HAP-1 (cell line): Measurements from ENCODE around the gene OR13J1.

Source experiments
- DNase-seq, 2 experiments: peaks; one replicate each; pipeline ENCODE4 v3.0.0-alpha.2; 2016 to 2020; ENCODE audit warnings: low spot score in 2 of 2
- H3K27me3 ChIP-seq: fragments of 250-450 bp; sonication (Bioruptor Pico); 2 replicates; pipeline ENCODE4 v1.5.1; 2020; ENCODE audit warnings: low read depth, mild to moderate bottlenecking, moderate library complexity
- H3K36me3 ChIP-seq: fragments of 250-450 bp; sonication (Bioruptor Pico); replicated peaks from 2 replicates; pipeline ENCODE4 v1.5.1; 2020; ENCODE audit warnings: mild to moderate bottlenecking
- H3K4me1 ChIP-seq: fragments of 250-450 bp; sonication (Bioruptor Pico); 2 replicates; pipeline ENCODE4 v1.5.1; 2020; ENCODE audit warnings: mild to moderate bottlenecking
- H3K4me3 ChIP-seq: fragments of 250-450 bp; sonication (Bioruptor Pico); 2 replicates; pipeline ENCODE4 v1.5.1; 2020; ENCODE audit warnings: mild to moderate bottlenecking, moderate library complexity
- H3K9me3 ChIP-seq: fragments of 250-450 bp; sonication (Bioruptor Pico); 2 replicates; pipeline ENCODE4 v1.5.1; 2020; ENCODE audit warnings: mild to moderate bottlenecking, moderate library complexity
- in situ Hi-C: fragments of 300-500 bp; cut with MboI; formaldehyde crosslinking; loops from 3 replicates; pipeline ENCODE4 v1.14.3; 2020; ENCODE audit warnings: low sequenced_read_pairs, inconsistent platforms, mixed read lengths

OR13J1 gene

GRCh38 chr9:35842020-35842745, 28.0 kb downstream of the OR13J1 start:
- no peak for DNase-seq
- Histone ChIP-seq H3K9me3 (no peaks in the 10 kb centered on the region), H3K4me3 (no peak overlapping the region), H3K27me3 (no peaks in the 10 kb centered on the region), H3K36me3 (no peaks in the 10 kb centered on the region), H3K4me1 (peaks cover 5% of the 10 kb centered on the region; the same call in 1 of the 2 replicates)
- in situ Hi-C loops: no loop called here

DNA sequence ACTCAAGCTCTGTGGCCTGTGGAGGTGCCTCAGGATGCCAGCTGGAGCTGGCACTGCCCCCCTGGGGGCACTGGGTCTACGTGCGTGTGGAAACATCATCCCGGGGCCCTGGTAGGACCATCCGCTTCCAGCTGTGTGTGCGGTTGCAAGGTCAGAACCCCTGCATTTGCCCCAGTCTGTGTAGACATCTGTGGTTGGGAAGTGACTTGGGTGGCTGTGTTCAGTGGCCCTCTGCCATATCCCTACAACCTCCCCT, 28.6 kb downstream of the OR13J1 start:
- Histone ChIP-seq H3K27me3 (no peaks in the 10 kb centered on the region), H3K9me3 (no peaks in the 10 kb centered on the region), H3K36me3 (no peaks in the 10 kb centered on the region), H3K4me3 (no peak overlapping the region), H3K4me1 (peaks cover 5% of the 10 kb centered on the region; the same call in 1 of the 2 replicates)
- DNase-seq: no peak
- in situ Hi-C loops: no loop called here

- Histone ChIP-seq H3K4me3 (no peak overlapping the region), H3K36me3 (no peaks in the 10 kb centered on the region), H3K9me3 (no peaks in the 10 kb centered on the region), H3K27me3 (no peaks in the 10 kb centered on the region), H3K4me1 (peaks cover 5% of the 10 kb centered on the region; the same call in 1 of the 2 replicates)
- DNase-seq: no peak
- in situ Hi-C loops: no loop called here
Observed at GRCh38 chr9:35840881-35841644, 29.1 kb downstream of the OR13J1 start.

DNA sequence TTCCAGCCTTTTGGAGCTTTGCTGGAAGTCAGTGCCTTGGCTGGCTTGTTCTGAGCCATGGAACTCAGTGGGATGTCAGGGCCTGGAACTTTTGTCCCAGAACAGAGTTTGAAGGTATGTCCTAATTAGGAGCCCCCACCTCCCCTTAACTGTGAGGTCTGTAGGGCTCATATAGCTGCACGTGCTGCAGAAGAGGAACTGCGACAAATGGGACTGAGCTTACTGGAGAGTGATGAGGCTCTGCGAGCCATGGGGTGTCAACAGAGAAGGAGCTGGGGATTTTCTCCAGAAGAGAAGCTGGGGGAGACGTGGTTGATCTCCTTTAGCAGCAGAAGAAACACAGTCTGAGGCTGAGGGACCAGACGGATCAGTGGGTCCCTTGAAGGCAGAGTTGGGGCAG, 30.3 kb downstream of the OR13J1 start:
- in situ Hi-C loops: no loop called here
- Histone ChIP-seq H3K36me3 (no peaks in the 10 kb centered on the region), H3K9me3 (no peaks in the 10 kb centered on the region), H3K4me1 (peaks cover 5% of the 10 kb centered on the region; the same call in 1 of the 2 replicates), H3K4me3 (no peak overlapping the region), H3K27me3 (no peaks in the 10 kb centered on the region)
- no peak for DNase-seq

DNA sequence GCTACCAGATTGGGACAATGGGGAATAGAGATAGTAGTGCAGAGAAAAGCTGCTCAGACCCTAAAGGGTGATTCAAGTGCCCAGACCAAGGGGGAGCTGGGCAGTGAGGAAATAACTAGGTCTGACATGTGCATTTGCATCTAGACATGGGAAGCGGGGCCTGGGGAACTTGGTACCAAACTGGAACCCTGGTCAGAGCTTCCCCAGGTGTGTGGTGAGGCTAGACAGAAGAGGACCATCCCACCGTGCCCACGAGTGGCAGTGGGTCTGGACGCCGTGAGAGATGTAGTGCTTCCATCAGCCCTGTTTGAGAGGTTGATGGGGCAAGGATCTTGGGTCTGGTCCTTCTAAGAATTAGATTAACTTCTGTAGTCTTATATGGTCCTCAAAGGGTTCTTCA, 33.6 kb downstream of the OR13J1 start:
- H3K36me3 ChIP-seq: no peaks in the 10 kb centered on the region; the same call in 1 of the 2 replicates
- in situ Hi-C loops: no loop called here
- no peaks in the 10 kb centered on the region for H3K9me3 ChIP-seq
- H3K4me1 ChIP-seq: no peaks in the 10 kb centered on the region
- DNase-seq: no peak
- H3K4me3 ChIP-seq: no peak overlapping the region
- H3K27me3 ChIP-seq: no peaks in the 10 kb centered on the region

GRCh38 chr9:35835766-35836165, 34.4 kb downstream of the OR13J1 start:
- Histone ChIP-seq H3K9me3 (no peaks in the 10 kb centered on the region), H3K36me3 (no peaks in the 10 kb centered on the region; the same call in 1 of the 2 replicates), H3K4me1 (no peaks in the 10 kb centered on the region), H3K4me3 (no peak overlapping the region), H3K27me3 (no peaks in the 10 kb centered on the region)
- in situ Hi-C loops: no loop called here
- no peak for DNase-seq

DNA sequence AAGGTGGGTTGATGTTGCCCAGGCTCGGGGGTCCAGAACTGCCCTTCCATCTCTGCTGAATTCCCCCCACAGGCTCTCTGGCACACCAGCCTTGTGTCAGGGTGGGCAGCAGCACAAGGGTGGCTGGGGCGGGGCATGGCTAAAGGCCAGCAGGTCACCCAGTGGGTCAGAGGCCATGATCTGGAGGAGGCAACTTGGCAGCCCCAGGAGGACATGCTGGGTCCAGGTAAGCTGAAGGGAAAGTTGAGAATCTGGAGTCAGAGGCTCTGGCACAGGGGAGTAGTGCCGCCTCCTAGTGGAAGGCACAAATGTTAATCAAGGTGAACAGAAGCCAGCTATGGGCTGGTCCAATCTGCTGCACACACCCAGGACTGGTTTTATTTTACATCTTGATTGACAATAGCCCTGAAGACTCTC, 35.0 kb downstream of the OR13J1 start:
- peak; percentile 15 to 29 for DNase-seq
- Histone ChIP-seq H3K27me3 (no peaks in the 10 kb centered on the region), H3K36me3 (no peaks in the 10 kb centered on the region; the same call in 1 of the 2 replicates), H3K9me3 (no peaks in the 10 kb centered on the region), H3K4me3 (no peak overlapping the region), H3K4me1 (no peaks in the 10 kb centered on the region)
- in situ Hi-C loops: no loop called here

- Histone ChIP-seq H3K36me3 (no peaks in the 10 kb centered on the region; the same call in 1 of the 2 replicates), H3K4me3 (no peak overlapping the region), H3K4me1 (no peaks in the 10 kb centered on the region; the same call in 1 of the 2 replicates), H3K9me3 (no peaks in the 10 kb centered on the region), H3K27me3 (no peaks in the 10 kb centered on the region)
- in situ Hi-C loops: no loop called here
- DNase-seq: no peak
Observed at GRCh38 chr9:35834260-35835215, 35.7 kb downstream of the OR13J1 start.

DNA sequence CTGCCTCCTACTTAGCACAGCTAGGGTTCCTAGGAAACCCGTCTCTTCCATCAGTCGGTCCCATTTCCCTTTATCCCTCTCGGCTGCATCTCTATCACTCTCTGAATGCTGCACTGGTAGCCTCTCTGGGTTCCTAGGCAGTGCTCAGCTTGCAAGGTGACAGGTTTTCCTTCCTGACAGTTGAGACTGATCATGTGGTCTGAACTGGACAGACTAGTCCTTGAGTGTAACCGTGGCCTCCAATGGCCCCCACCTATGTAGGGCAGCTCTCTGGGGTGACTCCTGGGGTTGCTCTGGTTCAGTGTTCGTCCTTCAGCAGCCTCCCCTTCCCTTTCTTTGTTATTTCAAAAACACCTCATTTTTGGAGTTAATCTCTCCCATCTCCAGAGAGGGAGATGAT, 37.4 kb downstream of the OR13J1 start:
- no peaks in the 10 kb centered on the region for H3K9me3 ChIP-seq
- no peaks in the 10 kb centered on the region; the same call in 1 of the 2 replicates for H3K36me3 ChIP-seq
- in situ Hi-C loops: no loop called here
- no peak overlapping the region for H3K4me3 ChIP-seq
- DNase-seq: no peak
- no peaks in the 10 kb centered on the region for H3K27me3 ChIP-seq
- H3K4me1 ChIP-seq: peaks cover 5% of the 10 kb centered on the region

- H3K27me3 ChIP-seq: no peaks in the 10 kb centered on the region
- DNase-seq: no peak
- in situ Hi-C loops: no loop called here
- H3K4me3 ChIP-seq: no peak overlapping the region
- H3K4me1 ChIP-seq: peaks cover 5% of the 10 kb centered on the region
- no peaks in the 10 kb centered on the region for H3K9me3 ChIP-seq
- no peaks in the 10 kb centered on the region; the same call in 1 of the 2 replicates for H3K36me3 ChIP-seq
Observed at GRCh38 chr9:35831040-35831439, 39.2 kb downstream of the OR13J1 start.

GRCh38 chr9:35829764-35830096, 40.5 kb downstream of the OR13J1 start:
- no peaks in the 10 kb centered on the region; the same call in 1 of the 2 replicates for H3K36me3 ChIP-seq
- H3K4me1 ChIP-seq: peaks cover 5% of the 10 kb centered on the region
- no peaks in the 10 kb centered on the region for H3K9me3 ChIP-seq
- in situ Hi-C loops: no loop called here
- H3K27me3 ChIP-seq: no peaks in the 10 kb centered on the region
- H3K4me3 ChIP-seq: peak overlapping the region; percentile 41
- DNase-seq: no peak

DNA sequence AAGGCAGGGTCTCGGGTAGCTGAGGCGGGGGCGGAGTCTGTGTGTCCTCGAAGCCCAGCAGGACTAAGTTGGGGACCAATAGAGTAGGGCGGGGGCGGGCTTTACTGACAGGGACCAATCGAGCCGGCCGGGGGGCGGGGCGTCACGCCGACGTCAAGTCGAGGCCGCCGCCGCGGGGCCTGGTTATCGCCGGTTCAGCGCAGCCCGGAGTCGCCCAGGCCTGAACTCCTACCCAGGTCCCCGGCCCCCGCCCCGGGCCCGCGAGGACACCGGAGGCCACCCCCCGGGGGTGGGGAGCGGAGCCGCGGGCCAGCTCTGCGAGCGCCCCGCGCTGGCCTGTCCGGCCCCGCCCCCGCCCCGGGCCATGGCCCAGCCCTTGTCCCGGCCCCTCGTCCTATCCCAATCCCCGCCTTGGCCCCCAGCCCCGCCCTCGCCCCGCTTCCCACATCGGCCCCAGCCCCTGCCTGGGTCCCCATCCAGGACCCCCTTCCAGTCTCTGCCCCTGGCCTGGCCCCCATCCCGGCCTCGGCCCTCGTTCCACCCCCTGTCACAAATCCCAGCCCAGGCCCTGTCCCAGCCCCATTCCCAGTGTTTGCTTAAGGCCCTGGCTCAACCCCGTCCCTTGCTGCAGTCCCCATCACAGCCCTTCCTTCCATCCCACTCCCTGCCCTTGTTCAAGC, 41.0 kb downstream of the OR13J1 start, which contains the start of gene TMEM8B:
TSS of gene TMEM8B (plus strand) at position 145 of the 680 bp plus-strand sequence. CDS start at position 365, 220 bp downstream.
- Histone ChIP-seq H3K9me3 (no peaks in the 10 kb centered on the region), H3K4me1 (peaks cover 5% of the 10 kb centered on the region), H3K36me3 (no peaks in the 10 kb centered on the region), H3K4me3 (peak within 1 kb of the TSS; percentile 41), H3K27me3 (no peaks in the 10 kb centered on the region)
- in situ Hi-C loops: no loop called here
- DNase-seq: peak; percentile 94 to 99

DNA sequence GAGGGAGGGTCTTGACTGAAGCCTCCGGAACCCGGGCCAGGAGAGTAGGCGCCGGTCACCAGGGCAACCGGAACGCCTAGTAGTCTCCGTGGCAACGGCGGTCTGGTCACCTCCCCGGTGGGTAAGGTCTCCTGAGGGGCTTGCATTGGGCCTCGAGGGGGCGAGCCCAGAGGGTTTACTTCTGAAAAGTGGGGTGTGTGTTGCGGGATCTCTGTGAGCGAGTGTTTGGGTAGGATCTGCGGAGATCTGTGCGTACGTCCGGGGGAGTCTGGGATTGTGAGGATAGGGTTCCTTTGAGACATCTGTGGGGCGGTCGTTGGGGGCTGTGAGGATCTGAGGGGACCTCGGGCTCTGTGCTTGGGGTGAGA, 41.5 kb downstream of the OR13J1 start, which contains the start of gene FAM221B:
TSS of gene FAM221B (minus strand) at position 17 of the 368 bp plus-strand sequence. CDS start 2,571 bp downstream, outside the sequence.
- H3K4me1 ChIP-seq: peaks cover 5% of the 10 kb centered on the region
- no peaks in the 10 kb centered on the region for H3K36me3 ChIP-seq
- peak within 1 kb of the TSS; percentile 41 for H3K4me3 ChIP-seq
- in situ Hi-C loops: no loop called here
- H3K9me3 ChIP-seq: no peaks in the 10 kb centered on the region
- no peaks in the 10 kb centered on the region for H3K27me3 ChIP-seq
- no peak for DNase-seq
